T follicular helper cell (primary cell): ENCODE results near the gene GFPT1.

Experiments
- DNase-seq: peaks from one replicate; pipeline ENCODE4 v3.0.0-alpha.2; 2020; ENCODE audit warnings: low read depth

Gene GFPT1

DNA sequence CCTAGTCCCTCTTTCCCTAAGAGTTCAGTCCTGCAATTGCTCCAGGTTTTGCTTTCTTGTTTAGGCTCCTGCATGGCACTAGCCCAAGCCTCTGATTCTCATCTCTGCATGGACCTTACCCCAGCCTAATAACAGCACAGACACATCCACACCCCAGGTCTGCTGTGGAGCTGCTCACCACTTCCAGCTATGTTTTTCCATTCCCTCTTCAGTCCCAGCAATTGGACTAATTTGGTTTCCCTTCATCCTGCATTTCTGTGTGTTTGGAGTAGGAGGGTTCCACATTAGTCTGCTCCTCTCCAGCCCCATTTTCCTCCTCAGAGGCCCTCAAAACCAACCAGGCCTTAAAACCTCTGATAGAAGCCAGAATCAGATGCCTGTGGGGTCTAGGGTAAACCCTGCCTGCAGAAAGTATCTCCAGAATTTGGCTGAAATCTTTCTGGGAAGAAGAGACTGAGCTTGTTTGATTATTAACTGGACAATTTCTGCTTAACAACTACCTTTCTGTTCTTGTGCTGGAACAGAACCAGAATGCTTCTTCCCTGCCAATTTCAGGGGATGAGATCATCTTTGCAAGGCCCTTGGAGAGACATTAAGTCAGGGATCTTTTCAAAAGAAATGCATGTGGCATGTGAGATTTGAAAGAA, 95.9 kb downstream of the GFPT1 start:
- DNase-seq: no peak

DNA sequence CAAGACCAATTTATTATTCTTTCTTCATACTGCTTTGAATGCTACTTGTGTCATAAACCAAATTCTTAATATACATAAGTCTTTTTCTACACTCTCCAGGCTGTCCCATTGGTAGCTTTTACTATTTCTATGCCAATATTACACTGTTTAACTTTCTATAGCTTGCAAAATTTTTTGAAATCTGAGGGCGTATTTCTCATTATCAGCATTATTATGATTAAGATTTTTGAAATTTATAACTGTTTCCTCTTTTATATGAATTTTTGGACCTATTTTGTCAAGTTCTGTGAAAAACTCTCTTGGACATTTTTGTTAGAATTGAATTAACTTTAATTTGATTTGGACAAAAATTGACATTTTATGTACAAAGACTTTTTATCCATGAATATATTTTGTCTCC, 98.6 kb downstream of the GFPT1 start:
- DNase-seq: no peak

DNA sequence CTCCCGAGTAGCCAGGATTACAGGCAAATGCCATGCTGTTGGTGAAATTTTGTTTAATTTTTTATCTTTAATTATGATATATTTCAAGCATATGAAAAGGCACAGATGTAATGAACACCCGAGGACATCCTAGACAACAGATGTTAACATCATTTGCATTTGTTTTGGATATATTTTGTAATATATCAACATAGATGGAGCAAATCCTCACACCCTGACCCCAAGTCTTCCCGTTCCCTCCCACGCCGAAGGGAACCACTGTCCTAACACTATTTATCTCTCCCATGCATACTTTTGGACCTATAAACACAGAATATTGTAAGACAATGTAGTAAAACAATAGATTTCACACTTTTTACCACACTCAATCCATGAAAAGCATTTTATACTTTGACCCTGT, 99.5 kb downstream of the GFPT1 start:
- DNase-seq: no peak

DNA sequence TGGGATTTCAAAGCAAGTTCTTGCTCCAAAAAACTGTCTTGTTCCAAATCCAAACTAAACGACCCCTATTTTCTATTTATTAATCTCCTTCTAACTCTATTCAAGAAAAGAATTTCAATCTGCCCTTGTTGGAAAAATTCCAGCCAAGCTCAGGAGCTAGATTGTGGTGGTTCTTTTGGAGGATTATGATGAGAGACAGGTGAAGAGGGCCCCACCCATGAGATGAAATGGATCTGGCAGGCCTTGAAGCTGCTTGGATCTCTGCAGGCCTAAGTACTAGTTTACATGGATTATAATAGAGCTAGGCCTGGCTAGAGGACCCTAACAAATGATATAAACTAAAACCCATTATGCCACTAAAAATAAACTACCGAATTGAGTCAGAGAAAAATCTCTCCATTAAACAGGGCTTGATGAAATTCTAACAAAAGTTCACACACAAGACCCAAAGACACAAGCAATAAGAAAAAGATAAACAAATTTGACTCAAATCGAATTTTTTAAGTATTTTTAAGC, 101.6 kb downstream of the GFPT1 start:
- DNase-seq: no peak

DNA sequence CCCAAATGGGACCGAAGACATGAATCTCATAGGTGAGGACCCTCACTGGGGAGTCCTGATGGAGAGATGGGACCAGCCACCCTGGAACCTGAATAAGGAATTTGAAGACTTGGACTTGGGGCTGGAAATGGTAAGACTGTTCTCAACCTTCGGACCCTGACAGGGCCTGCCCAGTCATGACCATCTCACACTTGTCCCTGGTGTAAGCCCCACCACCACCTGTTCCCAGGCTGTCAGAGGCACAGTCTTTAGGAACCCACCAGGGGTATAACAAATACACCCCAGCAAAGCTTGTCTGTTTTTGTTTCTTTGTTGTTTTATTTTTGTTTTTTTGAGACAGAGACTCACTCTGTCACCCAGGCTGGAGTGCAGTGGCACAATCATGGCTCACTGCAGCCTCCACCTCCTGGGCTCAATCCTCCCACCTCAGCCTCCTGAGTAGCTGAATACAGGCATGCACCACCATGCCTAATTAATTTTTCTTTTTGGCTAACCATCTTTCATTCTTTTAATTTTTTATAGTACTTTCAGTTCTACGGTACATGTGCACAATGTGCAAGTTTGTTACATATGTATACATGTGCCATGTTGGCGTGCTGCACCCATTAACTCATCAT, 106.1 kb downstream of the GFPT1 start:
- no peak for DNase-seq

DNA sequence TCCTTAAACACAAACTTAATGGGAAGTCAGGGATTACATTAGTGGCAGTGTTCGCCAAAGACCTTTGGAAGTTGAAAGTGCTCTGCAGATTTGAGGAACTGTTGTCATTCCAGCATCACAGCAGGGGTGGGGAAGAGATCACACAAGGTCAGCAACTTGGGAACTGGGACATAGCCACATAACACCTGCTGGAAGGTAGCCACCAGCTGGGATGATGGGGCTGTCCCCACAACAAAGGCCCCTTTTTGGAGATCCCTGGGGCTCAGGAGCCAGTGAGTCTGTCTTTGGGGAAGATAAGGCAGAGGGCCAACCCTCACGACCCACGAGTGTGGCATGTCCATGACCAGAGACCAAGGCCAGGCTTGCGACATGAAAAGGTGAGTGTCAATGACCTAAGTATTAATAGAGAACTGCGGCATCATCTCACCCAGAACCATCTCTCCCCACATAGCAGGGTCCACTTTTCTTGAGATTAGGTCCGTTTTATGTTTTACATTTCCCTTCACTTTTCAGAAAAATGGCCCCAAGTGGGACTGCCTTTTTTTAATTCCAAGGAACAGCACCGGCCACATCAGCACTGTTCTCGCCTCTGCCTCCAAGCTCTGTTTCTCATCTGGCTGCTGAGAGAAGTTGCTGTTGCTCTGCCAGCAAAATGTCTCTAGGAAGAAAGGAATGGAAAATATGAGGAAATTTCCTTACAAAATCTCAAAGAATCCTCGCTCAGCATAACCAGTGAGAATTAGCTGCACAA, 106.9 kb downstream of the GFPT1 start:
- no peak for DNase-seq

DNA sequence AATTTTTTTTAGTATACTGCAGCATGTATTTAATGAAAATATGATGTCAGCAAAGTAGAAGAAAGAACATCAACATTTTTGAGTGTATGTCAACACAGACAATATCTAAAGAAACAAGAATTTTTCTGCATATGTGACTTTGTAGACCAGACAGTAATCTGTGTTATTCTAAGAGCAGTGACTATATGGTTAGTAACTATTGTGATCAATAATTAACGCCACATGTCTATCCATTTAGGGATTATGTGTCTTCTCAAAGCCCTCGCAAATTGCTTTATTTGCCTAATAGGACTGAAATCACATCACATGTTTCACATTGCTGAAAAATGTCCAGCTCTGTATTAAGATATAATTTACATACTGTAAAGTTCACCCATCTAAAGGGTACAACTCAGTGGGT, 107.8 kb downstream of the GFPT1 start:
- no peak for DNase-seq

DNA sequence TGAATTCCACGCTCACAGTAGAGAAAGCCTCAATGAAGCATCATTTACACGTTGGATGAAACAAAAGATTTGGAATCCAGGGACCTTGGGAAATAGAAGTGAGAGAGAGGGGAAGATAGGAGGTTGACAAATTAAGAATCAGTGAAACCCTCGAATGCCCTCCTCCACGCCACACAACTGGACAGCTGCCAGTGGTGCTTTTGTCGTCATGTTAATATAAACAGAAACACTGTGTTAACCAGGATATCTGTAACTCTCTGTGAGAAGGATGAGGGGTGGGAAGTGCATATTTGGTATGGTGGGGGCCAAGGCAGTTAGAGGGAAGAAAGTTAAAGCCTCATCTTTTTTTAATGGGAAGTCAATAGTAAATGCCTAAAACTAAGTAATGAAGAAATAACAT, 108.7 kb downstream of the GFPT1 start:
- DNase-seq: no peak

DNA sequence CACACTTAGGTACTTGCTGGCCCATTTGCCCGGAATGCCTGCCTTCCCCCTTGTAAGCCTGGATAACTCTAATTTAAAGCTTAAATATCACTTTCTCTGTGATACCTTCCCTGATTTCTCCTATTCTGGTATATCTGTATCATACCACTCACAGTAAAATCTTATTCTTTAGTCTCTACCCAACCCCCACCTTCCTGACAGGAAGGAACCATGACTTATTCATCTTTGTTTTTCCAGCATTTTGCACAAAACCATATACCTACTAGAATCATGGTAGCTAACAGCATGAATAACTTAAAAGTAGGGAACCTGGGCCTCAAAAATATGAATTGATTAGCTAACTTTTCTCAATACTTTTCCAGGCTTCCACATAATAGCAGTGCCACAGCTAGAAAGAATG, 111.5 kb downstream of the GFPT1 start:
- no peak for DNase-seq

DNA sequence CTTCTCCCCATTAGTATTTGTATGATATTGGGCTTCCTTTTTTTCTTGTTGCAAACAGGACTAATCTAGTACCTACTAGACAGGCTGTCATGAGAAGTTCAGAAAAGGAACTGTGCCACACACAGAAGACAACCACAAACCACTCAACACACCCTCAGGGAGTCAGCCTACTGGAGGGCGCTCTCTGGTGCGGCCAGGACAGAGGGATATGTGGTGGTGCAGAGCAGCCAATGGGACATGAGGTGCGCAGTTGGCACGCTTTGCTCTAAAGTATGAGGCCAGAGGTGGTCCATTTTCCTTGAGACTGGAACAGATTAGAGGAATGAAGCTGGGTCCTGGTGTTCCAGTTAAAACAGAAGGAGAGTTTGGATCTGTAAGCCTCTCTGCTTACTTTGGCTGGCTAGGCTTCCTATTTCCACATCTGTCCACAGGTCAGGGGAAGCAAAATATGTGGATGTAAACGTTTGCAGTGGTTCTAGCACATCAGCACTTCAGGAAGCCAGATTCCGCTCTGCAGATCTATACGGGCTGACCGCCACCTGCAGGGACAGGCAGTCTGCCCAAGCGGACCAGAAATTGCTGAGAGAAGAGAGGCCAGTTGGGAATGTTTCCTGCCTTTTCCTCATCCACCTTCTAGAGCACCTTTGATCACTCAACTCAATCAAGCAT, 114.1 kb downstream of the GFPT1 start:
- DNase-seq: no peak

DNA sequence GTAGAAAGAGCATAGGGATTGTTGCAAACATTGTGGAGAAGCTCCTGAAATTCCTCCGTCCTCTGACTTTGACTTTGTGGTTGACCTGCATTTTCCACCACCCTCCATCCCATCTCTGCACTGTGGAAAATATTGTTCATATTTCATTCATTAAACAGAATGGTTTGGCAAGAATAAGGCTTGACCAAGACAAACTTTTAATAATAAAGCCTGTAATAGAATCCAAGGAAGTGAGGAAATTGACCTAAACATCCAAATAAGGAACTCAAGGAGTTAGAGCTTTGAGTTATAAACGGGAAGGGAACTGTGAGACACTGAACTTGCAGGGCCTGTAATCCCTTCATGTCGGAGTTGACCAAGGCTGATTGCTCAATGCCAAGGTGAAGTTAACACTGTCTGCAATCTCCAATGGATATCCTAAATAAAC, 115.2 kb downstream of the GFPT1 start:
- no peak for DNase-seq
